ENCODE results near the gene BZW2.

The BZW2 gene

GRCh38 chr7:16712916-16713315 lies 66.9 kb downstream of the BZW2 start:
- Histone ChIP-seq H3K27me3 (ENCODE audit: control insufficient read depth, insufficient read depth, low read length) (no peaks in the 10 kb centered on the region), H3K4me3 (ENCODE audit: low read length) (no peak overlapping the region), H3K4me1 (ENCODE audit: control insufficient read depth, insufficient read depth, low read length) (no peaks in the 10 kb centered on the region), H3K9ac (ENCODE audit: low read length) (no peak overlapping the region), H3K36me3 (ENCODE audit: control insufficient read depth, insufficient read depth, low read length) (no peaks in the 10 kb centered on the region), H3K27ac (ENCODE audit: low read depth, low read length) (no peak overlapping the region)

GRCh38 chr7:16715928-16716327 lies 69.9 kb downstream of the BZW2 start:
- no peak overlapping the region for H3K27ac ChIP-seq (ENCODE audit: low read depth, low read length)
- H3K4me3 ChIP-seq (ENCODE audit: low read length), result no peak overlapping the region
- H3K4me1 ChIP-seq (ENCODE audit: control insufficient read depth, insufficient read depth, low read length), result no peaks in the 10 kb centered on the region

DNA sequence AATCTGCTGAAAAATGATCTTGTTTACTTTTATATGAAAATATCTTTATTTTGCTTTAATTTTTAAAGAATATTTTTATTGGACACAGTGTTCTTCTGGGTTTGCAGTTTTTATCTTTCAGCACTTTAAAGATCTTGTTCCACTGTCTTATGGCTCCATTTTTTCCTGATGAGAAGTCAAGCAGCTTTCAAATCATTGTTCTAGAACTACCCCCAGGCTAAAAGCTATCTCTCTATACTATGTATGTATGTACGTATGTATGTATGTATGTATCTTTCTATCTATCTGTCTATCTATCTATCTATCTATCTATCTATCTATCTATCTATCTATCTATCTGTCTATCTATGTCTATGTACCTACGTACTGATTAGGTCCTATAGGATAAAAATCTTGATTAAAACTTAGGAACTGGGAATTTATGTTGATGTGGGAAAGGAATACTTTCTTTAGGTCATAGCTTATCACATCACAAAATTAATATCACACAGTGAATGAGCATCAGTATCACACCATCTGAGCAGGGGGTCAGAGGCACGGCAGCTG lies 72.2 kb downstream of the BZW2 start:
- H3K27me3 ChIP-seq (ENCODE audit: control insufficient read depth, insufficient read depth, low read length), result no peaks in the 10 kb centered on the region
- no peak overlapping the region for H3K4me3 ChIP-seq (ENCODE audit: low read length)
- H3K4me1 ChIP-seq (ENCODE audit: control insufficient read depth, insufficient read depth, low read length), result no peaks in the 10 kb centered on the region
- no peak overlapping the region for H3K27ac ChIP-seq (ENCODE audit: low read depth, low read length)
- H3K36me3 ChIP-seq (ENCODE audit: control insufficient read depth, insufficient read depth, low read length), result no peaks in the 10 kb centered on the region
- H3K9ac ChIP-seq (ENCODE audit: low read length), result no peak overlapping the region

More at GRCh38 chr7:16715928-16716327, 69.9 kb downstream of the BZW2 start:
- H3K9ac ChIP-seq (ENCODE audit: low read length), result no peak overlapping the region
- no peaks in the 10 kb centered on the region for H3K36me3 ChIP-seq (ENCODE audit: control insufficient read depth, insufficient read depth, low read length)
- H3K27me3 ChIP-seq (ENCODE audit: control insufficient read depth, insufficient read depth, low read length), result no peaks in the 10 kb centered on the region

DNA sequence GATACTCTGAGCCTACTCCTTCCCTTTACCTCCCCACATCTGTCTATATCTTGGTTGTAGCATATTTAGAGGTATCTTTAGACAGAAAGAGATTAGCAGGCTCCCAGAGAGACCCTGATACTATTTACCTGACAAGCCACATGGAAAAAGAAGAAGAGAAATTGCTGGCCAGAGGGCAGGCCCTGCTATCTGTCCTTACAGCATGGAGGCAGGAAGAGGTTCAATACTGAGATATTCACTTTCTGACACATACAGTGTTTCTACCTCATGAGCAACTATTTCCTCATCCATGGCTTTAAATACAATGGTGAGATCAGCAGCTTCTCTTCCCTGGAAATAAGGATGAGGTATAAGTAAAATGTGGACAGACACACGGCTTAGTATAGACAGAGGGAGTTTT lies 73.7 kb downstream of the BZW2 start:
- H3K27ac ChIP-seq (ENCODE audit: low read depth, low read length), result no peak overlapping the region
- no peaks in the 10 kb centered on the region for H3K36me3 ChIP-seq (ENCODE audit: control insufficient read depth, insufficient read depth, low read length)
- H3K4me3 ChIP-seq (ENCODE audit: low read length), result no peak overlapping the region
- no peak overlapping the region for H3K9ac ChIP-seq (ENCODE audit: low read length)
- no peaks in the 10 kb centered on the region for H3K4me1 ChIP-seq (ENCODE audit: control insufficient read depth, insufficient read depth, low read length)
- H3K27me3 ChIP-seq (ENCODE audit: control insufficient read depth, insufficient read depth, low read length), result no peaks in the 10 kb centered on the region

DNA sequence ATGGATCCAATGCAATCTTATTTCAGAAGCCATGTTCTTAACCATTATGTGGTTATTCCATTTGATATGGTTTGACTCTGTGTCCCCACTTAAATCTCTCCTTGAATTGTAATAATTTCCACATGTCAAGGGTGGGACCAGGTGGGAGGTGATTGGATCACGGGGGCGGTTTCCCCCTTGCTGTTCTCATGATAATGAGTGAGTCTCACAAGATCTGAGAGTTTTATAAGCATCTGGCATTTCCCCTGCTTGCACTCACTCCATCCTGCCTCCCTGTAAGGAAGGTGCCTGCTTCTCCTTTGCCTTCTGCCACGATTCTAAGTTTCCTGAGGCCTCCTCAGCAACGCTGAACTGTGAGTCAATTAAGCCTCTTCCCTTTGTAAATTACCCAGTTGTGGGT lies 75.6 kb downstream of the BZW2 start:
- no peak overlapping the region for H3K4me3 ChIP-seq (ENCODE audit: low read length)
- H3K27ac ChIP-seq (ENCODE audit: low read depth, low read length), result no peak overlapping the region
- no peaks in the 10 kb centered on the region for H3K4me1 ChIP-seq (ENCODE audit: control insufficient read depth, insufficient read depth, low read length)
- no peaks in the 10 kb centered on the region for H3K36me3 ChIP-seq (ENCODE audit: control insufficient read depth, insufficient read depth, low read length)
- H3K9ac ChIP-seq (ENCODE audit: low read length), result no peak overlapping the region
- no peaks in the 10 kb centered on the region for H3K27me3 ChIP-seq (ENCODE audit: control insufficient read depth, insufficient read depth, low read length)

DNA sequence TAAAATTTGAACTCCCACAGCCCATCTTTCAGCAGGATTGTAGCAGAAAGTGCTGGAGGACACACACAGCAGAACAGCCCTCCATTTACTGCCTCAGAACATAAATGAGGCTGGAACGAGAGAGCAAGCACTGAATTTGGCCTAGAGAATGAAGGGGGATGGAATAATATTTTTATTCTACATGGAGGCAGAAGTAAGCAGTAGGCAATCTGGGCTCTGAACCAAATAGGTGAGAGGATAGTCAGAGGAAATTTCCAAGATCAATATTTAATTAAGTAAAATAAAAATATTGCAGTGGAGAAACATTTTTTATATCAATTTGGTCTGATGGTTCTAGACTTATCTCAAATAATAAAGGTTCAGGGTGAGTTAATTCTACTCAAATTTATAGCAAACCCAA lies 78.4 kb downstream of the BZW2 start:
- no peaks in the 10 kb centered on the region for H3K36me3 ChIP-seq (ENCODE audit: control insufficient read depth, insufficient read depth, low read length)
- H3K9ac ChIP-seq (ENCODE audit: low read length), result no peak overlapping the region

DNA sequence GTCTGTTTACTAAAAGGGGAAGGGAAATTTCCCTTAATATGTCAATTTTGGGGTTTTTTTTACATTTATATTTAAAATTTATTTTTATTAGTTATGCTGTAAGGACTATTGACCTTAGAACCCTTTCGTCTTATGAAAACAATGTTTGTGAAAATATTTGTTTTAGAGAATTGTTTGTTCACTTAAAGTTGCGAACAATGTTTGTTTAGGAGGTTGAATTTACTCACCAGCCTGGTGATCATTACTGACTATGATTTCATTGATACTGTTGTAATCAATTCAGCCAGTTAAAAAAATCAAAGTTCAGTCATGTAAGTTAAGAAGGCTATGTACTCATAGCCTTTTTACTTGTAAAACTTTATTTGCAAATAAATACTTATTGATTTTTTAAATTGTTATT lies 80.2 kb downstream of the BZW2 start:
- H3K27me3 ChIP-seq (ENCODE audit: control insufficient read depth, insufficient read depth, low read length), result no peaks in the 10 kb centered on the region
- no peak overlapping the region for H3K4me3 ChIP-seq (ENCODE audit: low read length)

More for the DNA sequence above, 78.4 kb downstream of the BZW2 start:
- no peaks in the 10 kb centered on the region for H3K27me3 ChIP-seq (ENCODE audit: control insufficient read depth, insufficient read depth, low read length)
- H3K4me1 ChIP-seq (ENCODE audit: control insufficient read depth, insufficient read depth, low read length), result no peaks in the 10 kb centered on the region
- no peak overlapping the region for H3K4me3 ChIP-seq (ENCODE audit: low read length)
- no peak overlapping the region for H3K27ac ChIP-seq (ENCODE audit: low read depth, low read length)

GRCh38 chr7:16727736-16728135 lies 81.8 kb downstream of the BZW2 start:
- Histone ChIP-seq H3K4me1 (ENCODE audit: control insufficient read depth, insufficient read depth, low read length) (no peaks in the 10 kb centered on the region), H3K9ac (ENCODE audit: low read length) (no peak overlapping the region), H3K27ac (ENCODE audit: low read depth, low read length) (no peak overlapping the region), H3K27me3 (ENCODE audit: control insufficient read depth, insufficient read depth, low read length) (no peaks in the 10 kb centered on the region), H3K36me3 (ENCODE audit: control insufficient read depth, insufficient read depth, low read length) (no peaks in the 10 kb centered on the region), H3K4me3 (ENCODE audit: low read length) (no peak overlapping the region)

More for the DNA sequence above, 80.2 kb downstream of the BZW2 start:
- no peaks in the 10 kb centered on the region for H3K36me3 ChIP-seq (ENCODE audit: control insufficient read depth, insufficient read depth, low read length)
- no peak overlapping the region for H3K9ac ChIP-seq (ENCODE audit: low read length)
- H3K27ac ChIP-seq (ENCODE audit: low read depth, low read length), result no peak overlapping the region
- H3K4me1 ChIP-seq (ENCODE audit: control insufficient read depth, insufficient read depth, low read length), result no peaks in the 10 kb centered on the region

GRCh38 chr7:16728811-16729210 lies 82.8 kb downstream of the BZW2 start:
- no peak overlapping the region for H3K27ac ChIP-seq (ENCODE audit: low read depth, low read length)
- H3K27me3 ChIP-seq (ENCODE audit: control insufficient read depth, insufficient read depth, low read length), result no peaks in the 10 kb centered on the region
- H3K9ac ChIP-seq (ENCODE audit: low read length), result no peak overlapping the region
- no peaks in the 10 kb centered on the region for H3K36me3 ChIP-seq (ENCODE audit: control insufficient read depth, insufficient read depth, low read length)
- H3K4me1 ChIP-seq (ENCODE audit: control insufficient read depth, insufficient read depth, low read length), result no peaks in the 10 kb centered on the region
- no peak overlapping the region for H3K4me3 ChIP-seq (ENCODE audit: low read length)

- Histone ChIP-seq H3K4me1 (ENCODE audit: control insufficient read depth, insufficient read depth, low read length) (no peaks in the 10 kb centered on the region), H3K9ac (ENCODE audit: low read length) (no peak overlapping the region), H3K4me3 (ENCODE audit: low read length) (no peak overlapping the region), H3K36me3 (ENCODE audit: control insufficient read depth, insufficient read depth, low read length) (no peaks in the 10 kb centered on the region), H3K27me3 (ENCODE audit: control insufficient read depth, insufficient read depth, low read length) (no peaks in the 10 kb centered on the region), H3K27ac (ENCODE audit: low read depth, low read length) (no peak overlapping the region)
These were observed 83.6 kb downstream of the BZW2 start for GRCh38 chr7:16729541-16729940.

DNA sequence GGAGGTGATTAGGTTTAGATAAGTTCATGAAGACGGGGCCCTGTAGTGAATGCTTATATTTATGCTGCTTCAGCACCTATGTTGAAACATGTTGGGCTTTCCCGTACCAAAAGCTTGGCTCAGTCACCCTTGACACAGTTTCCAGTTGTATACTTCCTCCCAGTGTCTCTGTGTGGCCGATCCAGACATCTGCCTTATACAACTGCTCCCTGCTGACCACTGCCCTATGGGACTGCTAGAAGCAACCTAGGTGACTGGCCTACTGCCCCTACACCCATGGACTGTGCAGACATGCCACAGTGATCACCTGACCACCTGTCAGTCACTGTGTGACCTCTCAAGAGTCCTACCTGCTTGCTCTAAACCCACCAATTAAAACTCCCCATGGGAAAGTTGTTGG lies 85.0 kb downstream of the BZW2 start:
- Histone ChIP-seq H3K27me3 (ENCODE audit: control insufficient read depth, insufficient read depth, low read length) (no peaks in the 10 kb centered on the region), H3K4me1 (ENCODE audit: control insufficient read depth, insufficient read depth, low read length) (no peaks in the 10 kb centered on the region), H3K27ac (ENCODE audit: low read depth, low read length) (no peak overlapping the region), H3K9ac (ENCODE audit: low read length) (no peak overlapping the region), H3K4me3 (ENCODE audit: low read length) (no peak overlapping the region), H3K36me3 (ENCODE audit: control insufficient read depth, insufficient read depth, low read length) (no peaks in the 10 kb centered on the region)

DNA sequence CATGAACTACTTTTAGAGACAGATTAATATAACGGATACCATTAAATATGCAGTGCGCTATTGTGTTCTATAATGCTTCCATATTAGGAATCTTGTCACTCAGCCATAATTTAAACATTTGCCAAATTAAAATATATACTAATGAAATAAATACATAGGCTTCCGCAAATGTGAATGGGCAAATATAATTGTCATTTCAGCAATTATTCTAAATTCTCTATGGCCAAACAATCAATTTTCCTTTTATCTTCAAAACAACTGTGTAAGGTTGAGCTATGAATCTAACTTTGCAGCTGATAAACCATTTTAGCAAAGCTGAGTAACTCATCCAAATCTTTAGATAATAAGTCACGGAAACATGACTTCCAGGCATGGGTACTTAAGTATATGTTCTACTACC lies 86.8 kb downstream of the BZW2 start:
- no peak overlapping the region for H3K4me3 ChIP-seq (ENCODE audit: low read length)
- no peak overlapping the region for H3K9ac ChIP-seq (ENCODE audit: low read length)
- no peaks in the 10 kb centered on the region for H3K4me1 ChIP-seq (ENCODE audit: control insufficient read depth, insufficient read depth, low read length)
- no peaks in the 10 kb centered on the region for H3K27me3 ChIP-seq (ENCODE audit: control insufficient read depth, insufficient read depth, low read length)
- no peaks in the 10 kb centered on the region for H3K36me3 ChIP-seq (ENCODE audit: control insufficient read depth, insufficient read depth, low read length)
- H3K27ac ChIP-seq (ENCODE audit: low read depth, low read length), result no peak overlapping the region

- Histone ChIP-seq H3K36me3 (ENCODE audit: control insufficient read depth, insufficient read depth, low read length) (no peaks in the 10 kb centered on the region), H3K4me3 (ENCODE audit: low read length) (no peak overlapping the region), H3K27ac (ENCODE audit: low read depth, low read length) (no peak overlapping the region), H3K27me3 (ENCODE audit: control insufficient read depth, insufficient read depth, low read length) (no peaks in the 10 kb centered on the region), H3K4me1 (ENCODE audit: control insufficient read depth, insufficient read depth, low read length) (no peaks in the 10 kb centered on the region), H3K9ac (ENCODE audit: low read length) (no peak overlapping the region)
These were observed 88.3 kb downstream of the BZW2 start for GRCh38 chr7:16734148-16734726.
